Spinal cord (tissue), 10 donors: ENCODE data around the gene TRMT11. TPM values are rescaled to one million over a fixed set of nuclear protein-coding genes. Genes with fewer than 3 reads are reported as not detected.
A peak's percentile ranks its signal among the peaks of the same experiment; 100 is the strongest.
"Not testable (repeated sequence)": the region's sequence is repeated elsewhere in the genome, so short reads cannot be mapped to it uniquely, and the experiment has no call there.

Experiments
- DNase-seq, 6 donors: peaks; one replicate each; pipeline versions ENCODE4 v3.0.0 to v3.0.0-alpha.2; 2013 to 2015; ENCODE audit warnings: low spot score in 6 of 6, low read depth in 4 of 6
- H3K27ac ChIP-seq: one replicate; pipeline ENCODE4 v1.5.1; 2013; ENCODE audit warnings: low read depth, low read length, control low read depth
- H3K27me3 ChIP-seq: one replicate; pipeline ENCODE4 v1.6.1; 2013; ENCODE audit warnings: low read length; ENCODE audit not compliant: control insufficient read depth, insufficient read depth
- H3K36me3 ChIP-seq: one replicate; pipeline ENCODE4 v1.6.1; 2013; ENCODE audit warnings: low read length; ENCODE audit not compliant: control insufficient read depth, insufficient read depth
- H3K4me1 ChIP-seq: one replicate; pipeline ENCODE4 v1.6.1; 2013; ENCODE audit warnings: low read length; ENCODE audit not compliant: control insufficient read depth, insufficient read depth
- H3K4me3 ChIP-seq: one replicate; pipeline ENCODE4 v1.5.1; 2013; ENCODE audit warnings: low read depth, low read length, control low read depth
- H3K9me3 ChIP-seq: one replicate; pipeline ENCODE4 v1.6.1; 2013; ENCODE audit warnings: low read length; ENCODE audit not compliant: control insufficient read depth, insufficient read depth
- WGBS: methylation state at CpG from one replicate; pipeline ENCODE4 v1.1.5; 2013; ENCODE audit warnings: missing lambda C conversion rate; ENCODE audit not compliant: insufficient coverage; 5-methylcytosine and 5-hydroxymethylcytosine counted together
- polyA plus RNA-seq, 2 donors: library from polyadenylated mRNA; unstranded; fragments of 120-200 nt; gene quantifications; one replicate each; pipeline ENCODE4 v1.2.1, GENCODE V29; 2013; ENCODE audit not compliant: insufficient read length in 2 of 2
- total RNA-seq, 2 donors: library from RNA; depleted of rRNA in 1 of 2; stranded (reverse); fragments of 120-200 nt in 1 of 2; fragments of >200 nt in 1 of 2; gene quantifications; one replicate each; pipeline versions ENCODE4 v1.2.3 to v1.2.4, GENCODE V29; 2013 to 2014
- donor health status: healthy.

The TRMT11 gene
- total and polyA plus RNA-seq, 4 donors, result 20.4 to 33.8 (median 25.8) TPM

DNA sequence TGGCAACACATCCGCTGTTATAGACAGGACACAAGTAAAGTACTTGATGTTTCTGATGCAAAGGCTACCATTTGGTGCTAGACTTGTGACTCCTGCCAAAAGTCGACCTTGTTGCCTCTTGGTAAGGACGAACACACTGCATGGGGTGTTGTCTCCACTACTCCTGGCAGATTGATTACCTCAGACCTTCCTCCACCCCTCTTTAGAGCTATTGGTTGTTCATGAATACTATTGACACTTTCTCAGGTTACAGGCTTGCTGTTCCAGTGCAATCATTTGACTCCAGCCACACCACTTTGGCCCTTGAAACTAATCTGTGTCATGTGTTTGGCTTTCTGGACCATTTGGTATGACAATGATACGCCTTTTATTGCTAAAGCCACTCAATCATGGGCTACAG, 62.3 kb downstream of the TRMT11 start:
- no peak overlapping the region for H3K27ac ChIP-seq
- peaks cover 4% of the 10 kb centered on the region for H3K9me3 ChIP-seq
- 93% methylated on average over 4 of the region's 4 CpGs for WGBS
- H3K27me3 ChIP-seq, result no peaks in the 10 kb centered on the region
- H3K4me1 ChIP-seq, result no peaks in the 10 kb centered on the region
- H3K36me3 ChIP-seq, result peaks cover 5% of the 10 kb centered on the region
- H3K4me3 ChIP-seq, result no peak overlapping the region
- DNase-seq, result no peak

DNA sequence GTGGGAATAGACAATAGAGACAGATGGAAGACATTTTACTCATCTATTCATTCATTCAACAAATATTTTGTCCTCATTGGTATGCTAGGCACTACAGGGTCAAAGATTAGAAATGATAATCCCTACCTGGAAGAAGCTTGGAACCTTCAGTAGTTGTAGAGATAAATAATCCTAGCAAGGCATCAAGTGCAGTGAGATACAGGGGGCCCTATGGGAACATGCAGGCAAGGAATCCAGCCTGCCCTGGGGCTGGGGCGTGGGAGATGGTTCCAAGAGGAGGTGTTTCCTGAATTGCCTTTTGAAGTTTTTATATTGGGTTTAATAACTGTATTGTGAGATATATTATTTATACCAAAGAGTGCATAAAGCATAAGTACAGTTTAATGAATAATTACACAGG, 64.5 kb downstream of the TRMT11 start:
- no peak for DNase-seq
- peaks cover 5% of the 10 kb centered on the region for H3K36me3 ChIP-seq

DNA sequence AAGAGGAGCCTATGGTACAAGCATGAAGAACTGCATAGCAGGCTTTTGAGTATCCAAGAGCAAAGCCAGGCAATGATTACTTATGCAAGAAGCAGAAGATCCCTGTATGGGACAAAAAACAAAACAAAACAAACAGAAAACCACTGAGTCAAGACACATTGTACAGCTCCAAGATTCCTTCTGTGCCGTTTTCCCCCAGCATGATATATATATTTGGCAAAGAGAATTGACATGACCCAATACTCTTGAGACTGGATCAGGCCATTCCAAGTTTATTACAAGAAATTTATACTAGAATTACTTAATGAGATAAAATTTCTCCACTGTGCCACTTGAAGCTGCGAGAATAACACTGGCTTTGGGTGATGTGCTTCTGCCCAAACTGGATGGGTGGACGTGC, 65.5 kb downstream of the TRMT11 start:
- Histone ChIP-seq H3K27me3 (no peaks in the 10 kb centered on the region), H3K9me3 (no peaks in the 10 kb centered on the region), H3K4me1 (no peaks in the 10 kb centered on the region), H3K27ac (no peak overlapping the region), H3K36me3 (peaks cover 5% of the 10 kb centered on the region), H3K4me3 (no peak overlapping the region)
- WGBS, result 75% methylated on average over 2 of the region's 3 CpGs
- no peak for DNase-seq

More for the DNA sequence above, 64.5 kb downstream of the TRMT11 start:
- H3K27me3 ChIP-seq, result no peaks in the 10 kb centered on the region
- no peaks in the 10 kb centered on the region for H3K9me3 ChIP-seq
- no peak overlapping the region for H3K27ac ChIP-seq
- H3K4me1 ChIP-seq, result no peaks in the 10 kb centered on the region
- no CpG with 5 or more reads among the region's 1 CpG for WGBS
- no peak overlapping the region for H3K4me3 ChIP-seq

DNA sequence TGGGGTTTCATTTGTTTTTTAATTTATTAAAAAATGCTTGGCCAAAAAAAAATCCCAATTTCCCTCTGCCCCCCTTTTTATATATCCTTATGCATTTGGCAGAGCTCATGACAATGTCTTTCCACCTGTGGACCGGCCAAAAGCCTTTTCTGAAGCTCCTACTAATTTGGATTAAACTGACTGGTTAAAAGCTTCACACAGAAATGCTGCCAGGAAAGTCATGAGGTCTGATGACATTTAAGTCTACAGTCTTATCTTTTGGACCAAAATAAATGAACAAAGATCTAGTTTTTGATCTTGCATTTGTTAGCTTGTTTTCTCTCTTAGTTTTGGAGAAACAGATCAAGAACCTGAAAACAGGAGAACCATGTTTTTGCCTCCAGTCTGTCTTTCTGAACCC, 66.1 kb downstream of the TRMT11 start:
- Histone ChIP-seq H3K4me3 (no peak overlapping the region), H3K27ac (no peak overlapping the region), H3K4me1 (no peaks in the 10 kb centered on the region), H3K36me3 (peaks cover 2% of the 10 kb centered on the region), H3K9me3 (no peaks in the 10 kb centered on the region), H3K27me3 (no peaks in the 10 kb centered on the region)
- 0% methylated on average over 1 of the region's 1 CpG for WGBS
- no peak for DNase-seq

DNA sequence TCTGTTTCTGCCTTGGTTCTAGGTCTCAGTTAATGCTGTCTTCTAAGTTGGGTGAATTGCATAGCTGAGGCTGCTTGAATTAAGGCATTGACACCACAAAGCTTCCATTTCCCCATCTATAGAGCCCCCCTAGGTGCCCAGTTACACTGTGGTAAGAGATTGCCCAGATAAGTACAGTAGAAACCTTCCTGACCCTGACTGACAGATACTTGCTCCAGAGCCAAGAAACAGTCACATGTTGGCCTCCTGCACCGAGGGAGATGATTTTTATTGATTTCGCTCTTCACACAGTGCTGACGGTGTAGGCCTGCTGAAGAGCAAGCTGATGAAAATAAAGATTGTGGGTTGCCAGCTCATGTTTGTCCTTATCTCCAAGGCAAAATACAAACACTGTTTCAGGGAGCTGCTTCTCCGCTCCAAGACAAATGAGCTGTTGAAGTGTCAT, 67.9 kb downstream of the TRMT11 start:
- Histone ChIP-seq H3K4me1 (no peaks in the 10 kb centered on the region), H3K36me3 (no peaks in the 10 kb centered on the region), H3K4me3 (no peak overlapping the region), H3K27me3 (no peaks in the 10 kb centered on the region), H3K9me3 (no peaks in the 10 kb centered on the region), H3K27ac (no peak overlapping the region)
- peak in 2 of 6 donors; percentile 27 to 74 for DNase-seq
- no CpG with 5 or more reads among the region's 4 CpGs for WGBS

DNA sequence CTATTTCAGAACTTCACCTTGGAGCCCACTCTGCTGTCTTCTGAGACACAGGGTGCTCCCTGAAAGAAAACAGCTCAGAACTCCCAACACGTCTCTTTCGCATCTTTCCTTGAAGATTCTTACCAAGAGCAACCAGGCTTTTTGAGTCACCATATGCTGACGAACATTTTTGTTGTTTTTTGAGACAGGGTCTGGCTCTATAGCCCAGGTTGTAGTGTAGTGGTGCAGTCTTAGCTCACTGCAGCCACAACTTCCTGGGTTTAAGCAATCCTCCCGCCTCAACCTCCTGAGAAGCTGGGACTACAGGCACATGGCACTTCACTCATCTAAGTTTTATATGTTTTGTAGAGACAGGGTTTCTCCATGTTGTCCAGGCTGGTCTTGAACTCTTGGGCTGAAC, 68.5 kb downstream of the TRMT11 start:
- H3K4me1 ChIP-seq, result no peaks in the 10 kb centered on the region
- H3K9me3 ChIP-seq, result no peaks in the 10 kb centered on the region
- H3K27me3 ChIP-seq, result no peaks in the 10 kb centered on the region
- DNase-seq, result no peak
- H3K36me3 ChIP-seq, result no peaks in the 10 kb centered on the region
- no peak overlapping the region for H3K4me3 ChIP-seq
- WGBS, result 95% methylated on average over 3 of the region's 4 CpGs
- no peak overlapping the region for H3K27ac ChIP-seq

DNA sequence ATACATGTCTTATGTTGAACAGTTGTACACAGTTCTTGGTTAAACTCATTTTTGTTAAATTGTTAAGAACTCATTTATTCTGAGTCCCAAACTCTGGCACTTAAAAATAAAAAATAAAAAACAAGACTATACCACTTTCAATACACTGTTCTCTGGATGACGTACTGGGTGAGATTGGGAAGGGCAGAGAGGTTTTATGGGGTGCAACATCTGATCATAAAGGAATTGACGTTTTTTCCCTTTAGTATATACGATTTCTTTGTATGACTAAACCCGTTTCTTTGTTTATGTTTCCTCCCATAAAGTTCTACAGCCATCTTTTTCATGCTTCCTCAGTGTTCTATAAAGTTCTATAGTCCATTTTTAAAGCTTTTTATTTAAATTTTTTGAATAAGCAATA, 69.1 kb downstream of the TRMT11 start:
- Histone ChIP-seq H3K36me3 (no peaks in the 10 kb centered on the region), H3K9me3 (no peaks in the 10 kb centered on the region), H3K27ac (no peak overlapping the region), H3K4me1 (no peaks in the 10 kb centered on the region), H3K27me3 (no peaks in the 10 kb centered on the region), H3K4me3 (no peak overlapping the region)
- DNase-seq, result no peak
- no CpG with 5 or more reads among the region's 4 CpGs for WGBS

DNA sequence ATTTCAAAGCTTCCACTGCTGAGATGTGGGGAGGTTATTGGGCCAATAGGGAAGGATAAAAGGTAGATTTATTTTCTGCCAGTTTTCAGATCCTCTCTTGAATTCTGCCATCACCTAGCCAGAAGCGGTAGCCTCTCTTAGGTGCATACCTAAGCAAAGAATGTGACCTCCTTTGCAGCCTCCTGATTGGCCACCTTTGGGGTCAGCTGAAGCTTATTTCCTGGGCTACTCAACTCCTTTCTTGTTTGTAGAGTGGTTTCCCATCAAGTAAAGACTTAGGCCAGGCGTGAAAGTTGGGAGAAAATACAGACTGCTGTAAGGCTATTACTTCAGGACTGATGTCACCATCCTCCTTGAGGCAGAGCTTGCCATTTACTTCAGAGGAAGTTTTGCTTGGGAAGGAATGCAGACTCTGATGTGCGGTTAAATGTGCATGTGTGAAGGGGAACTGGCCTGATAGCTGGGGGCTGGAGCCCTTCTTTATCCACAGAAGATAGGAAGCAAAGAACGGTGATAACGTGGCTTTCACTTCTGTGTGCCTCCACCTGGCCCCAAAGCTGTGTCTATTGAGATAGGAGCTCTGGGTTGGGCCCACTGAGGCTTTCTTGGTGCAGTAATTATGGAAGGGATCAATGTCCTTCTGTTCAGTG, 70.1 kb downstream of the TRMT11 start:
- WGBS, result 93% methylated on average over 5 of the region's 5 CpGs
- Histone ChIP-seq H3K9me3 (no peaks in the 10 kb centered on the region), H3K4me1 (no peaks in the 10 kb centered on the region), H3K4me3 (no peak overlapping the region), H3K27me3 (no peaks in the 10 kb centered on the region), H3K36me3 (no peaks in the 10 kb centered on the region), H3K27ac (no peak overlapping the region)
- DNase-seq, result no peak

DNA sequence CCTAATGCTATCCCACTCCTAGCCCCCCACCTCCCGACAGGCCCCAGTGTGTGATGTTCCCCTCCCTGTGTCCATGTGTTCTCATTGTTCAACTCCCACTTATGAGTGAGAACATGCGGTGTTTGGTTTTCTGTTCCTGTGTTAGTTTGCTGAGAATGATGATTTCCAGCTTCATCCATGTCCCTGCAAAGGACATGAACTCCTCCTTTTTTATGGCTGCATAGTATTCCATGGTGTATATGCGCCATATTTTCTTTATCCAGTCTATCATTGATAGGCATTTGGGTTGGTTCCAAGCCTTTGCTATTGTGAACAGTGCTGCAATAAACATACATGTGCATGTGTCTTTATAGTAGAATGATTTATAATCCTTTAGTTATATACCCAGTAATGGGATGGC, 71.7 kb downstream of the TRMT11 start:
- not testable (repeated sequence) for H3K27me3 ChIP-seq, DNase-seq, H3K9me3 ChIP-seq, H3K27ac ChIP-seq, H3K4me3 ChIP-seq, H3K4me1 ChIP-seq, H3K36me3 ChIP-seq
- no CpG with 5 or more reads among the region's 3 CpGs for WGBS

DNA sequence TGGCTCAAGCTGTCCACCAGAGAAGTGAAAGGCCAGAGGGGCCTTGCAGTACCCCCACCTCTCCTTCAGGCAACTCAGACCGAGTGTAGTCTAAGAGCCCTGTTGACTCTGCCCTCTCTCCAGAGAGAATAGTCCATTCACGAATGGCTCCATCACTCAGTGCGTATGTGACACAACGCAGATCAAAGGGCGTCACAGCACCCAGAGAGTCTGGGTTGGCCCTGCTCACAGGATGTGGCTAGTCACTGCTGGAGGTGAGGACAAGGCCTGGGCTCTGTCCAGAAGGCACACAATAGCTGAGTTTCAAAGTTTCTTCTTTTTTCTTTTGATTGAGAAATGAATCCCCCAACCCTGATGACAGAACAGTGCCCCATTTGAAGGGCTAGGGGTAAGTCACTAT, 74.1 kb downstream of the TRMT11 start:
- H3K27ac ChIP-seq, result no peak overlapping the region
- H3K9me3 ChIP-seq, result no peaks in the 10 kb centered on the region
- H3K36me3 ChIP-seq, result no peaks in the 10 kb centered on the region
- no peak for DNase-seq
- WGBS, result 91% methylated on average over 5 of the region's 5 CpGs
- H3K27me3 ChIP-seq, result no peaks in the 10 kb centered on the region
- no peaks in the 10 kb centered on the region for H3K4me1 ChIP-seq
- H3K4me3 ChIP-seq, result no peak overlapping the region
